Measurements from ENCODE around the gene ACO1. TPM values are rescaled to one million over a fixed set of nuclear protein-coding genes. Genes with fewer than 3 reads are reported as not detected.

ACO1 gene
- total RNA-seq, 1 donor from 2014 or later = 37.6 TPM

DNA sequence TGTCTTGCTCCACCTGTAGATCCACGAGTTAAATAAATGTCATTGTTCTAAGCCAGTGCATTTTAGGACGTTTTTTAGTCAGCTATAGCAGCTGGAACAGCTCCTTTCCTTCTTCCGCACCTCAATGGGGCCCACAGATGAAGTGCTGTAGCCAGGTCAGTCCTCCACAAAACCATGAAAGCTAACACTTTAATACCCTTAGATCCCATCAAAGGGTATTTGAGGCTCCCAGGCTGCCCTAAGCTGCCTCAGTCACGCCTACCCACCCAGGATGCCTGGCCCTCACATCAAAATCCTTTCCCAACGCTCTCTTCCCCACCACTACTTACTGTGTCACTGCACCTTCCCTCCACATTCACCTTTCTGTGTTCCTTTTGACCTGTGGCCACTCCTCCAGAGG is 44.1 kb upstream of the ACO1 start:
- Mint-ChIP-seq H3K36me3 (no peaks in the 10 kb centered on the region), H3K4me3 (peak overlapping the region; percentile 60), H3K27me3 (ENCODE audit: insufficient read depth, low read depth) (no peaks in the 10 kb centered on the region), H3K27ac (no peak overlapping the region), H3K9me3 (peaks cover 2% of the 10 kb centered on the region), H3K4me1 (peaks cover 51% of the 10 kb centered on the region)
- DNase-seq (ENCODE audit: low spot score) = peak; percentile 80
- Histone ChIP-seq H3K36me3 (no peaks in the 10 kb centered on the region), H3F3A (ENCODE audit: low read depth) (peaks cover 27% of the 10 kb centered on the region), H3K27ac (peak overlapping the region; percentile 70), H3K4me1 (peaks cover 61% of the 10 kb centered on the region), H3K9ac (no peak overlapping the region), H4K20me1 (ENCODE audit: low read depth) (no peaks in the 10 kb centered on the region), H3K79me2 (ENCODE audit: low read depth) (no peaks in the 10 kb centered on the region), H3K4me3 (no peak overlapping the region), H2AFZ (replicated peaks) (no peak overlapping the region), H3K9me3 (ENCODE audit: low read depth) (no peaks in the 10 kb centered on the region), H3K27me3 (no peaks in the 10 kb centered on the region), H3K4me2 (peak overlapping the region; percentile 58)
- TF ChIP-seq EZH2 (IDR thresholded peaks at IDR 0.05) = no peak
- no peak for TF ChIP-seq CTCF (IDR thresholded peaks at IDR 0.05)
- TF ChIP-seq EZH2phosphoT487 (IDR thresholded peaks at IDR 0.05) = no peak

DNA sequence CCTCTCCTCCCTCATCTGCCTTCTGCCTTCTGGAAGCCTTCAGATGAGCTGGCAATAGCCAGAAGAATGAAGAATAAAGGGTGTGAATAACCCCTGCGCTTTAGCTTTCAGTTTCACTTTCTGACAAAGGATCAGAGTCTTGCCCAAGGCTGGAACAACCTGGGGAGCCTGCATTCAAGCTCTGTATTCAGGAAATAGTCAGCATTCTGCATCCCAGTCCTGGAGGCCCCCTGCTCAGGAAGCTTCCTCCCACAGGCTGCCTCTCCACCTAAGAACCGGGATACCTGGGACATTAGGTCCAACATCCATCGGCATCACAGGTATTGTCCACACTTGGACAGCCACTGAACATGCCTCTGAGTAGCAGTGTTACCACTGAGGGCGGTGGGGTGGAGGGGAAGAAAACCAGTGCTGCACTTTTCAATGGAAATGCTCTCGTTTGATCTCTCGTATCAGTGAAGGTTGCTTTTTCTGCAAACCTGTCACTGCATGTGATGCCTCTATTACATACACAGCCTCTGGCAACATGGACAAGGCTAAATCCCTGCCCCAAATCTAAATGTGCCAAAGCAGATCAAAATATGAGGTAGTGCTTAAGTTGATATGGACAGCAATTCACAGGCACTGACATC is 39.8 kb upstream of the ACO1 start:
- no peak overlapping the region for H3K27ac Mint-ChIP-seq
- Histone ChIP-seq H3K36me3 (no peaks in the 10 kb centered on the region), H3K9me3 (ENCODE audit: low read depth) (no peaks in the 10 kb centered on the region), H3K27ac (peak overlapping the region; percentile 4), H3F3A (ENCODE audit: low read depth) (peaks cover 29% of the 10 kb centered on the region), H3K4me2 (peak overlapping the region; percentile 42), H3K9ac (no peak overlapping the region), H2AFZ (replicated peaks) (no peak overlapping the region), H3K79me2 (ENCODE audit: low read depth) (no peaks in the 10 kb centered on the region), H3K27me3 (no peaks in the 10 kb centered on the region), H3K4me1 (peaks cover 41% of the 10 kb centered on the region), H3K4me3 (no peak overlapping the region), H4K20me1 (ENCODE audit: low read depth) (no peaks in the 10 kb centered on the region)
- H3K27me3 Mint-ChIP-seq (ENCODE audit: insufficient read depth, low read depth) = peaks cover 4% of the 10 kb centered on the region
- peak; percentile 61 for DNase-seq (ENCODE audit: low spot score)
- no peak for TF ChIP-seq EZH2 (IDR thresholded peaks at IDR 0.05)
- H3K4me3 Mint-ChIP-seq = no peak overlapping the region
- H3K36me3 Mint-ChIP-seq = no peaks in the 10 kb centered on the region
- no peaks in the 10 kb centered on the region for H3K9me3 Mint-ChIP-seq
- peaks cover 43% of the 10 kb centered on the region for H3K4me1 Mint-ChIP-seq

DNA sequence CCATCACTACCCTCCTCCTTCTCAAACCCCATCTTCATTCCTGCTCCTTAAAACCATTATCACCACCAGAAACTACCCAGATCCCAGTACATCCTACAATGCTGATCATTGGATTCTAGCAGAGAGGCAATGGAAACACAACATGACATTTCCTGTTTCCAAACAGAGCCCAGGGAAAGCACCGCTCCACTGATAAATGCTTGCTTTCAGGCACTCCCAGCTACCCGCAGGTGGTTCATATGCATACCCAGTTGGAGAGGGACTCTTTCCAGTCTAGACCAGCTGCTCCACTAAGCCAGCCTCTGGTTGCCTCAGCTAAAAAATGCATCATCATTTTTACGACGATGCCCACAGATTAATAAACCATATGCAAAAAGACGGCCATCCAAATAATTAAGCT is 39.2 kb upstream of the ACO1 start:
- Histone ChIP-seq H3K36me3 (no peaks in the 10 kb centered on the region), H2AFZ (replicated peaks) (no peak overlapping the region), H4K20me1 (ENCODE audit: low read depth) (no peaks in the 10 kb centered on the region), H3K4me2 (peak overlapping the region; percentile 42), H3K4me3 (no peak overlapping the region), H3F3A (ENCODE audit: low read depth) (peaks cover 25% of the 10 kb centered on the region), H3K27ac (no peak overlapping the region), H3K4me1 (peaks cover 35% of the 10 kb centered on the region), H3K9ac (no peak overlapping the region), H3K79me2 (ENCODE audit: low read depth) (no peaks in the 10 kb centered on the region), H3K27me3 (no peaks in the 10 kb centered on the region), H3K9me3 (ENCODE audit: low read depth) (no peaks in the 10 kb centered on the region)
- no peak overlapping the region for H3K27ac Mint-ChIP-seq
- TF ChIP-seq CTCF (IDR thresholded peaks at IDR 0.05) = no peak
- no peak for TF ChIP-seq EZH2phosphoT487 (IDR thresholded peaks at IDR 0.05)
- no peak for TF ChIP-seq EZH2 (IDR thresholded peaks at IDR 0.05)
- no peak for DNase-seq (ENCODE audit: low spot score)
- H3K36me3 Mint-ChIP-seq = no peaks in the 10 kb centered on the region
- H3K9me3 Mint-ChIP-seq = no peaks in the 10 kb centered on the region
- peaks cover 4% of the 10 kb centered on the region for H3K27me3 Mint-ChIP-seq (ENCODE audit: insufficient read depth, low read depth)
- H3K4me1 Mint-ChIP-seq = peaks cover 39% of the 10 kb centered on the region
- H3K4me3 Mint-ChIP-seq = no peak overlapping the region

GRCh38 chr9:32347571-32347970 is 36.9 kb upstream of the ACO1 start:
- H3K27me3 Mint-ChIP-seq (ENCODE audit: insufficient read depth, low read depth) = peaks cover 4% of the 10 kb centered on the region
- Histone ChIP-seq H4K20me1 (ENCODE audit: low read depth) (no peaks in the 10 kb centered on the region), H3K4me2 (no peak overlapping the region), H2AFZ (replicated peaks) (peak overlapping the region; percentile 38), H3K27ac (no peak overlapping the region), H3K27me3 (no peaks in the 10 kb centered on the region), H3K9ac (no peak overlapping the region), H3K4me1 (peaks cover 20% of the 10 kb centered on the region), H3F3A (ENCODE audit: low read depth) (peaks cover 17% of the 10 kb centered on the region), H3K9me3 (ENCODE audit: low read depth) (no peaks in the 10 kb centered on the region), H3K4me3 (no peak overlapping the region), H3K79me2 (ENCODE audit: low read depth) (no peaks in the 10 kb centered on the region), H3K36me3 (no peaks in the 10 kb centered on the region)
- no peak overlapping the region for H3K4me3 Mint-ChIP-seq
- H3K27ac Mint-ChIP-seq = no peak overlapping the region
- no peak for TF ChIP-seq EZH2 (IDR thresholded peaks at IDR 0.05)
- no peak for TF ChIP-seq EZH2phosphoT487 (IDR thresholded peaks at IDR 0.05)
- no peak for TF ChIP-seq CTCF (IDR thresholded peaks at IDR 0.05)
- peaks cover 24% of the 10 kb centered on the region for H3K4me1 Mint-ChIP-seq
- no peaks in the 10 kb centered on the region for H3K36me3 Mint-ChIP-seq
- no peak for DNase-seq (ENCODE audit: low spot score)
- H3K9me3 Mint-ChIP-seq = no peaks in the 10 kb centered on the region
